HG03159 (cell line): ENCODE measurements around the gene FARS2.

Experiments
- ATAC-seq: cut with Tn5 transposase; IDR thresholded peaks from one replicate; pipeline ENCODE4 v1.9.1; 2021; ENCODE audit warnings: mild to moderate bottlenecking, moderate library complexity; ENCODE audit not compliant: unreplicated experiment

The FARS2 gene

GRCh38 chr6:5316951-5317350 is 55.6 kb downstream of the FARS2 start:
- ATAC-seq = no peak

- no peak for ATAC-seq
Measured at GRCh38 chr6:5318617-5319272, 57.4 kb downstream of the FARS2 start.

- no peak for ATAC-seq
Measured at GRCh38 chr6:5323979-5324378, 62.7 kb downstream of the FARS2 start.

GRCh38 chr6:5325173-5325572 is 63.9 kb downstream of the FARS2 start:
- no peak for ATAC-seq

- no peak for ATAC-seq
Measured at GRCh38 chr6:5326022-5326641, 64.8 kb downstream of the FARS2 start.

- no peak for ATAC-seq
Measured at GRCh38 chr6:5328800-5329199, 67.5 kb downstream of the FARS2 start.

- ATAC-seq = no peak
Measured at GRCh38 chr6:5331845-5332442, 70.6 kb downstream of the FARS2 start.

GRCh38 chr6:5333658-5334057 is 72.3 kb downstream of the FARS2 start:
- ATAC-seq = no peak

- ATAC-seq = no peak
Measured at GRCh38 chr6:5334341-5334740, 73.0 kb downstream of the FARS2 start.

- ATAC-seq = no peak
Measured at GRCh38 chr6:5335020-5335419, 73.7 kb downstream of the FARS2 start.

- no peak for ATAC-seq
Measured at GRCh38 chr6:5337573-5337972, 76.3 kb downstream of the FARS2 start.

- ATAC-seq = no peak
Measured at GRCh38 chr6:5338177-5338960, 77.1 kb downstream of the FARS2 start.

GRCh38 chr6:5339786-5340185 is 78.5 kb downstream of the FARS2 start:
- ATAC-seq = no peak

GRCh38 chr6:5341845-5342244 is 80.5 kb downstream of the FARS2 start:
- no peak for ATAC-seq

GRCh38 chr6:5343998-5344397 is 82.7 kb downstream of the FARS2 start:
- ATAC-seq = no peak

- ATAC-seq = no peak
Measured at GRCh38 chr6:5345324-5345723, 84.0 kb downstream of the FARS2 start.

- no peak for ATAC-seq
Measured at GRCh38 chr6:5351552-5352210, 90.4 kb downstream of the FARS2 start.

GRCh38 chr6:5353971-5354370 is 92.7 kb downstream of the FARS2 start:
- no peak for ATAC-seq

GRCh38 chr6:5357486-5357885 is 96.2 kb downstream of the FARS2 start:
- ATAC-seq = no peak

GRCh38 chr6:5359417-5359816 is 98.1 kb downstream of the FARS2 start:
- no peak for ATAC-seq

- ATAC-seq = no peak
Measured at GRCh38 chr6:5361396-5361795, 100.1 kb downstream of the FARS2 start.
